Measurements from ENCODE around the gene CMTM5. TPM values are rescaled to one million over a fixed set of nuclear protein-coding genes. Genes with fewer than 3 reads are reported as not detected.
"Not testable (repeated sequence)": the region's sequence is repeated elsewhere in the genome, so short reads cannot be mapped to it uniquely, and the experiment has no call there.

The CMTM5 gene
- total RNA-seq, 1 donor from 2014 or later = not detected

DNA sequence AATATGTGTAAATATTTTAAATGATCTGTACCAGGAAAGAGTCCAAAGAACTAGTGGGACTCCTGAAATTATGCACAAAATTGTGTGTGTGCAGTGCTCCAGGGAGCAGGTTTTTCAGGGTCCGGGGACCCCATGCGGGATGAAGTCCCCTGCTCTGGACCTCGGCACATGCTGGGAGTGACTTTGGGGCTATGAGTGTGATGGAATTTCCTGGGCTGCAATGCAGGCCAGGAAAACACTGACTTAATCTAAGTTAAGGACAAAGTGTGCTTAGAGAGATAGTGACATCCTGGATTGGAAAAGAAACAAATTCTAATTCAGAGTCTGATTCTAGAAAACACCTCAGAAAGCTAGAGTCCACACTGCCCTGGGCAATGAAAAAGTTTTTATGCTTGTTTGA lies 37.4 kb downstream of the CMTM5 start:
- Mint-ChIP-seq H3K4me1 (no peaks in the 10 kb centered on the region), H3K9me3 (no peaks in the 10 kb centered on the region), H3K27ac (no peak overlapping the region), H3K27me3 (ENCODE audit: low read depth) (peaks cover 19% of the 10 kb centered on the region), H3K4me3 (no peak overlapping the region), H3K36me3 (no peaks in the 10 kb centered on the region)
- no peak for DNase-seq (ENCODE audit: low spot score in 2 of 2, unreplicated experiment in 2 of 2)
- TF ChIP-seq, protein P1, sequence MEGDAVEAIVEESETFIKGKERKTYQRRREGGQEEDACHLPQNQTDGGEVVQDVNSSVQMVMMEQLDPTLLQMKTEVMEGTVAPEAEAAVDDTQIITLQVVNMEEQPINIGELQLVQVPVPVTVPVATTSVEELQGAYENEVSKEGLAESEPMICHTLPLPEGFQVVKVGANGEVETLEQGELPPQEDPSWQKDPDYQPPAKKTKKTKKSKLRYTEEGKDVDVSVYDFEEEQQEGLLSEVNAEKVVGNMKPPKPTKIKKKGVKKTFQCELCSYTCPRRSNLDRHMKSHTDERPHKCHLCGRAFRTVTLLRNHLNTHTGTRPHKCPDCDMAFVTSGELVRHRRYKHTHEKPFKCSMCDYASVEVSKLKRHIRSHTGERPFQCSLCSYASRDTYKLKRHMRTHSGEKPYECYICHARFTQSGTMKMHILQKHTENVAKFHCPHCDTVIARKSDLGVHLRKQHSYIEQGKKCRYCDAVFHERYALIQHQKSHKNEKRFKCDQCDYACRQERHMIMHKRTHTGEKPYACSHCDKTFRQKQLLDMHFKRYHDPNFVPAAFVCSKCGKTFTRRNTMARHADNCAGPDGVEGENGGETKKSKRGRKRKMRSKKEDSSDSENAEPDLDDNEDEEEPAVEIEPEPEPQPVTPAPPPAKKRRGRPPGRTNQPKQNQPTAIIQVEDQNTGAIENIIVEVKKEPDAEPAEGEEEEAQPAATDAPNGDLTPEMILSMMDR (IDR thresholded peaks at IDR 0.05; ENCODE audit: unreplicated experiment) = no peak

DNA sequence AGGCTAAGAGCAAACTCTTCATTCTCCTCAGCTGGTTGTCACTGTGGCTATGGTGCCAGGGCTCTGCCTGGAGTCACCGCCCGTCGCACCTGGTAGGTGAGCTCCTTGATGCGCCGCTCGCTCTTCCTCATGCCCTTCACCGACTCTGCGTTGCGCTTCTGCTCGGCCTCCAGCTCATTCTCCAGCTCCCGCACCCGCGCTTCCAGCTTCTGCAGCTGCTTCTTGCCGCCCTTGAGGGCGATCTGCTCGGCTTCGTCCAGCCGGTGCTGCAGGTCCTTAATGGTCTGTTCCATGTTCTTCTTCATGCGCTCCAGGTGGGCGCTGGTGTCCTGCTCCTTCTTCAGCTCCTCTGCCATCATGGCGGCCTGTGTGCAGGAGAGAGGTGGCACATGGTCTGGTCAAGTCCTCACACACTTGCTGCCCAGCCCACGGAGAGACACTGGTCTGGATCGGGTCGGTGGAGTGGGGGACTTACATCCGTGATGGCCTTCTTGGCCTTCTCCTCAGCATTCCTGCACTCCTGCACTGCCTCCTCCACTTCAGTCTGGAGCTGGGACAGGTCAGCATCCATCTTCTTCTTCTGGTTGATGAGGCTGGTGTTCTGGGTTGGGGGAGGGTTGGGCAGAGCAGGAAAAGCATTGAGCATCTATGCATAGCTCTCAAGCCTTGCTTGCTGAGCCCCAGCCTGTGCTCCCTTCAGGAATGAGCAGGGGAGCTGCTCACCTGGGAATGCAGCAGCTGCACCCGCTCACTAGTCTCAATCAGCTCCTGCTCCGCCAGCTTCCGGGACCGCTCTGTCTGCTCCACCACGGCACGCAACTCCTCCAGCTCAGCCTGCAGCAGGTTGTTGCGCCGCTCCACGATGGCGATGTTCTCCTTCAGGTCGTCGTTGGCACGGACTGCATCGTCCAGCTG lies 38.3 kb downstream of the CMTM5 start:
- TF ChIP-seq, protein P1 (IDR thresholded peaks at IDR 0.05; ENCODE audit: unreplicated experiment) = no peak
- no peaks in the 10 kb centered on the region for H3K36me3 Mint-ChIP-seq
- H3K27me3 Mint-ChIP-seq (ENCODE audit: low read depth) = peaks cover 25% of the 10 kb centered on the region
- H3K4me1 Mint-ChIP-seq = no peaks in the 10 kb centered on the region
- DNase-seq (ENCODE audit: low spot score in 2 of 2, unreplicated experiment in 2 of 2) = no peak
- H3K9me3 Mint-ChIP-seq = no peaks in the 10 kb centered on the region
- no peak overlapping the region for H3K4me3 Mint-ChIP-seq
- no peak overlapping the region for H3K27ac Mint-ChIP-seq

GRCh38 chr14:23415821-23416778 lies 39.3 kb downstream of the CMTM5 start:
- H3K4me1 Mint-ChIP-seq = no peaks in the 10 kb centered on the region
- TF ChIP-seq, protein P1 (IDR thresholded peaks at IDR 0.05; ENCODE audit: unreplicated experiment) = no peak
- H3K27me3 Mint-ChIP-seq (ENCODE audit: low read depth) = peaks cover 28% of the 10 kb centered on the region
- no peak overlapping the region for H3K27ac Mint-ChIP-seq
- DNase-seq (ENCODE audit: low spot score in 2 of 2, unreplicated experiment in 2 of 2) = no peak
- H3K9me3 Mint-ChIP-seq = no peaks in the 10 kb centered on the region
- H3K4me3 Mint-ChIP-seq = no peak overlapping the region
- H3K36me3 Mint-ChIP-seq = no peaks in the 10 kb centered on the region

- Mint-ChIP-seq H3K27ac (no peak overlapping the region), H3K4me1 (no peaks in the 10 kb centered on the region), H3K9me3 (no peaks in the 10 kb centered on the region), H3K4me3 (no peak overlapping the region), H3K36me3 (no peaks in the 10 kb centered on the region), H3K27me3 (ENCODE audit: low read depth) (peaks cover 34% of the 10 kb centered on the region)
- DNase-seq (ENCODE audit: low spot score in 2 of 2, unreplicated experiment in 2 of 2) = no peak
- TF ChIP-seq, protein P1 (IDR thresholded peaks at IDR 0.05; ENCODE audit: unreplicated experiment) = no peak
Measured at GRCh38 chr14:23416801-23417200, 40.0 kb downstream of the CMTM5 start.

DNA sequence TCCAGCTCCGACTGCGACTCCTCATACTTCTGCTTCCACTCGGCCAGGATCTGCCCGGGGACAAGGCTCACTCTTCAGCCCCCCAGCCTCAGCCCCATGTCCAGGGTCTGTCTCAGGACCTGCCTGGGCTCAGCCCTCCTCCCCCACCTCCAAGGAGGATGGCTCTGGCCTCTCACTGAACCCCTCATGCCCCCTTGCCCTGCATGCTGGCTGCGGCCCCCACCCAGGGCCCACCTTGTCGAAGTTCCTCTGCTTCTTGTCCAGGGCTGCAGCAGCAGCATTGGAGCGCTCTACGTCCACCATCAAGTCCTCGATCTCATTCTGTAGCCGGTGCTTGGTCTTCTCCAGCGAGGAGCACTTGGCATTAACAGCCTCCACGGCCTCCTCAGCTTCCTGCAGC lies 40.4 kb downstream of the CMTM5 start:
- not testable (repeated sequence) for H3K9me3 Mint-ChIP-seq; H3K27ac Mint-ChIP-seq; H3K4me3 Mint-ChIP-seq; H3K4me1 Mint-ChIP-seq; DNase-seq (ENCODE audit: low spot score in 2 of 2, unreplicated experiment in 2 of 2); H3K36me3 Mint-ChIP-seq
- peaks cover 38% of the 10 kb centered on the region for H3K27me3 Mint-ChIP-seq (ENCODE audit: low read depth)
